Astrocyte of the hippocampus (primary cell): ENCODE results near the gene MPZL2.
A peak's percentile ranks its signal among the peaks of the same experiment; 100 is the strongest.

ENCODE experiments used
- DNase-seq: peaks from one replicate; pipeline ENCODE4 v3.0.0; 2011; ENCODE audit warnings: low read depth, low spot score

MPZL2 gene

DNA sequence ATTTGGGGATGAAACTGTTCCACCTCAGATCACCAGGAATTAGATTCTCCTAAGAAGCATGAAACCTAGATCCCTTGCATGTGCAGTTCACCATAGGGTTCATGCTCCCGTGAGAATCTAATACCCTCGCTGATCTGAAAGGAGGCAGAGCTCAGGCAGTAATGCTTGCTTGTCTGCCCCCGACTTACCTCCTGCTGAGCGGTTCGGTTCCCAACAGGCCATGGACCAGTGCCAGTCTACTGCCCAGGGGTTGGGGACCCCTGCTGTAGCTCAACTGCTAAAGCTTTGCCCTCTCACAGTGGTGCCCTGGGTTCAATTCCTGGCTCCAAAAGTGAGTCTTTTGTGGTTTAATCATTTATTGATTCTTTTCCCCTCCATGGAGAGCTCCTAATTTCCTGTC lies 42.7 kb downstream of the MPZL2 start:
- no peak for DNase-seq

DNA sequence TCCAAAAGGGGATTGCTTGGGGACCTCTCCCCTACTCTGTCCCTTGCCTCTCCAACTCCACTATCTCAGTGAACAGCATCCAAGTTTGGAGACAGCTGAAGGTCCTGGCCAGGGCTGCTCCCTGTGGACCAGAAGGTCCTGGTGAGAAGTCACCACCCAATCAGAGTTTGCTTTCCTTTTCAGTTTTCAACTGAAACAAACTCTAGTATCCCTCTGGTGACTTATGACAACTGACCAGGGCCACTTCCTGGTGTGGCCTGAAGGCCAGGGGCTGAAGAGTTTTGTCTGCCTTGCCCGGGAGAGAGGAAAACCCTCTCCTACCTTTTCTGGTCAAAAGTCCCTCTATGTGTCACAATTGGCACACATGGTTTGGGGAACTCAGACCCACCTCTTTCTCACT lies 44.4 kb downstream of the MPZL2 start:
- DNase-seq = no peak

DNA sequence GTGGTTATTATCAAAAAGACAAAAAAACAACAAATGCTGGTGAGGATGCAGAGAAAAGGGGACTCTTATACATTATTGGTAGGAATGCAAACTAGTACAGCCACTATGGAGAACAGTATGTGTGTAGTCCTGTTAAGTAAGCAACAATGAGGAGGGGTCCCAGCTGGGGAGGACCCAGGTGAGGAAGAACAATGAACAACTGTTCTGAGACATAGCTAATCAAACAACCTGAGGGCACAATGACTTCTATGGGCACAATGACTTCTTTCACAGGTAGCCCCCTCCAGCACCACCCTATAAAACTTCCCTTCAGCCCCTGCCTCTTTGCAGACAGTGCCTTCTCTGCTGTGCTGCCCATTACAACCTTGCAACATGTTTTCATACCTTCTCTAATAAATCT lies 44.9 kb downstream of the MPZL2 start:
- DNase-seq = no peak

DNA sequence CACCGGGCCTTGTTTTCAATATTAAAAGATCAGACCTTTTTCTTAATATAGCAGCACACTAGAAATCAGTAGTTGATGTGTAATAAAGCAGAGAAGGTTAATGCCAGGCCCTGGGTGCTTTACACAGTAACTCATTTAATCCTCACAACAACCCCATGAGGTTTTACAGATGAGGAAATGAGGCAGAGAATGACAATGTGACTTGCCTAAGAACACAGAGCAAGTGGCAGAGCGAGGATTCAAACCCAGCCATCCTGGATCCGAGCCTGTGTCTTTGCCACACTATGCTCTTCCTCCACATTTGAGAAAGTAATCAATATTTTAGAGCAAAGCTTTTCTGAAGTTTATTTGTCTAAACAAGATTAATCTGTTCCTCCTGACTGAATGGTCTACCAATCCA lies 46.5 kb downstream of the MPZL2 start:
- DNase-seq = no peak

DNA sequence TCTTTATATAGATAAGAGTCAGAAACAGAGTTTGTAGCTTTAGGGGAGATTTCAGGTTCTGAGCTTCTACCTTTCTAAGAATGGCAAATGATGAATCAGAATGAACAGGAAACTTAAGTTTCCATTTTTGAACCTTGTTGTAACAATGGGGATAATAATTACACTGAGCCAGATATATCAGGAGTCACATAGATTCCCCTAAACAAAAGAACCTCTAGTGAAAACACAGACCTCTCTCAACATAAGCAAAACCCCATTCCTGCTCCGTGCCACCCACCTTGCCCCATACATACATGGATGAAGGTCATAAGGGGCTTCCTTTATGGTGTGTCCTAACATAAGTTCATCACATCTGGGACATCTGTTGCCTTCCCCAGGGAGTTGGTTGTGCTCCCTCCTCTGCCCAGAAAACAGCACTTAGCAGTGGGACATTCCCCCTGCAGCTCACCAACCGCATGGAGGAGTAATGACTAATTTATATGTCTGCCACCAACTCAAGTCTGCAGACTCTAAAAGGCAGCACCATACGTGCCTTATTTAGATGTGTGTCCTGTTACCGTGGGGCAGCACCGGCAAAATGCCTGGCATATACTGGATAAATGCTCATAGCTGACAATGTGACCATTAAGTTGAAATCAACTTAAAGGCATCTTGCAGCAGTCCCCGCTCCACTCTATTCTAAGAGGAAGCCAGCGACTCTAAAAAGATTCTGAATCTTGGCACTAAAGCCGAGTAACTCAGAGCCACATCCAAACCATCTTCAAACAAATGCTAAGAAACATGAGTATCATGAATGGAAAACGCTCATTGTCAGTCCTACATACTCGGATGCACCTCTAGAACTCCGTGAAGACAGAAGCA lies 47.2 kb downstream of the MPZL2 start:
- no peak for DNase-seq

DNA sequence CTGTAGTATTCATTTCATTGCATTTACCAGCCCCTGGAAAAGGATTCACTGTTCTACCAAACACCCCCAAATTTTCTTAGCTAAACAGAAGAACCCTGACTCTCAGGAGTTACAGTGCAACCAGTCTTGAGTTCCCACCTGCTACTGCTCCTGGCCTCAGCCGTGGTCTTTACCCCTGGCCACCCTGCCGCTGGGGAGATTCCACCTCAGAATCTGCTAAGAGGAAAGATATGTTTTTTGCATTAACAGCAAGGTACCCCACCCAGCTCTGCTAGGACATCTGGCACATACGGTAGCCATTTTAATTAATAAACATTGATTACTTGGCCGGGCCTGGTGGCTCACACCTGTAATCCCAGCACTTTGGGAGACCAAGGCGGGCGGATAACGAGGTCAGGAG lies 48.3 kb downstream of the MPZL2 start:
- DNase-seq = no peak

DNA sequence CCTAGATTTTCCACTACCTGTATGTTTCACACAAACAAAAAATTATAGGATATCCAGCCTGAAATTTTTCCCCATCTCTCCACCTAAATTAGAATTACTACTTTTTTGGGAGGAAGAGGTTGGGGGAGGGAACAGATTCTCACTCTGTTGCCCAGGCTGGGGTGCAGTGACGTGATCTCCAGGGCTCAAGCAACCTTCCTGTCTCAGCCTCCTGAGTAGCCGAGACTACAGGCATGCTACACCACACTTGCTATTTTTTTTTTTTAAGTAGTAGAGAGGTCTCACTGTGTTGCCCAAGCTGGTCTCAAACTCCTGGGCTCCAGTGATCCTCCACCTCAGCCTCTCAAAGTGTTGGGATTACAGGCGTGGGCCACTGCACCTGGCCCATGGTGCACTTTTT lies 48.8 kb downstream of the MPZL2 start:
- DNase-seq = no peak

DNA sequence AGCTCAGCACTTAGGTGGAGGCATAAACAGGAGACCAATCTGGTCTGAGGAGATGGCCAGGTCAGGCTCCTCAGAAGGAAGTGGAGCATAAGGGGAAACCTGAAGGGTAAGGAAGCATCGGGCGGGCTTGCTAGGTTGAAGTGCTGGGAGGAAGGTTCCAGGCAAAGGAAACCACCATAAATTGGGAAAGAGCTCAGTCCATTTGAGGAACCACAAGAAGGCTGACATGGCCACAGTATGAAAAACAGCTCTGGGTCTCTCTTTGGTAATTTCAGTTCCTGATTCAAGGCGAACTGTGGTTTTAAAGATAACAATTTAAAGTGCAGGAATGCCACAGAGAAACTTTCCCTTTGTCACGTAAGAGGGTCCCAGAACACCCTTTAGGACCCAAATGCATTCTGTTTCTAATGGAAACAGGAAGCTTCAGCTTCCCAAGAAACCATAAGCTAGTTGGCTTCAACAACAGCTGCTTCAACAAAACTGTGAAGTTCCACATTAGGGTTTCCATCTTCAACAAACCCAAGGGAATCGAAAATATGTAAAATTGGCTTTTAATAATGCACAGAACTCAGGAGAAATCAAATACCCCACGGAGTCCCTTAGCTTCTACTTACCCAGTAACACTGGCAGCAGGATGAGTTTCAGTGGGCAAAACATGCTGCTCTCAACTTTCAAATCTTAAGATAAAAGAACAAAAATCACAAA lies 49.7 kb downstream of the MPZL2 start:
- no peak for DNase-seq

DNA sequence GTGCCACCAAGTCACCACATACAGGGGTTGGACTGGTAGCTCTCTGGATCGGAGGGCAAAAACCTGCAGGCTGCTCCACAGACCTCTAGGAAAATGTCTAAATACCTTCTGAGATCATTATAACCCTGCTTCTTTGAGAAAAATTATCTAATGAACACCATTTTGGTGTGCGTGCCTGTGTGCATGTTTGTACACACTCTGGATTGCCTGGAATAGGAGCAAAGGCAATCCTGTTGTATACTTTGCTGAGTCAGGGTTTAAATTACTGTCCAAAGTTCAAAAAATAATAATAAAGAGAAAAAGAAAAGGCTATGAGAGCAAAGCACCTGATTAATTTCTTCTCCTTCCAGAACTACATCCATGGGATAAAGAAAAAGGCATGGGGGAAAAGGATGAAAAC lies 50.3 kb downstream of the MPZL2 start:
- DNase-seq = no peak

DNA sequence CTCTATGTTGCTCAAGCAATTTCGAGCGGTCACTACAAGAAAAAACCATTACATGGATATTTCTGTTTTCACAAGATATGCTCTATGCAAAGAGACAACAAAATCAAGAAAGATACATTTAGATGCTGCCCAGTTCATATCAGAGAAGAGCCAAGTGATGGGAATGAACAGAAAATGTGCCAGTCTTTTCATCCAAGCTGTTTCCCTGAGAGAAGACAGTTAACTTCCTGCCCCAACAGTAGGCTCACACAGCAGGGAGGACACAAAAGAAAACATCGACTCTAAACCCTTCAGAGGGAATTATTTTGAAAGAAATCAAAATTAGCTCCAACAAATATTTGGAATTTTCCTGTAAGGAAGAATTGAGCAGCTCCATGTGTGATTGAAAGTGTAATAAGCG lies 50.9 kb downstream of the MPZL2 start:
- no peak for DNase-seq

DNA sequence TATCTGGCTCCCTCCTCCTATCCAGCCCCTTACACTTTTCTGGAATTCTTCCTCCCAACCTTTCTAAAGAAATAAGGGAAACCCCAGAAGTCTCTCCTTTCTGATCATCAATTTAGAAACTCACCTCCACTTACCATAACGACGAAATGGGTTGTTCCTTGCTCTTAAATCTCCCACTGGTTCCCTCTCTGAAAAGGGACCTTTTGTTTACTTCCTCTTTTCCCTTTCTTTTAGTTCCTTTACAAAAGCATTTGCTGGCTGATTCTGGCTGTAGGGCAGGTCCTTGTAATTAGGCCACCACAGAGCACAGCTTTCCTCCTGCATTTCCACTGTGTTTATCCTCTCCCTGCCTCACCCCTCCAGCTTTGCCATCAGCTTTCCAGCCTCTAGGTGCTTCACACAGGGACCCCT lies 51.3 kb downstream of the MPZL2 start:
- DNase-seq = no peak

DNA sequence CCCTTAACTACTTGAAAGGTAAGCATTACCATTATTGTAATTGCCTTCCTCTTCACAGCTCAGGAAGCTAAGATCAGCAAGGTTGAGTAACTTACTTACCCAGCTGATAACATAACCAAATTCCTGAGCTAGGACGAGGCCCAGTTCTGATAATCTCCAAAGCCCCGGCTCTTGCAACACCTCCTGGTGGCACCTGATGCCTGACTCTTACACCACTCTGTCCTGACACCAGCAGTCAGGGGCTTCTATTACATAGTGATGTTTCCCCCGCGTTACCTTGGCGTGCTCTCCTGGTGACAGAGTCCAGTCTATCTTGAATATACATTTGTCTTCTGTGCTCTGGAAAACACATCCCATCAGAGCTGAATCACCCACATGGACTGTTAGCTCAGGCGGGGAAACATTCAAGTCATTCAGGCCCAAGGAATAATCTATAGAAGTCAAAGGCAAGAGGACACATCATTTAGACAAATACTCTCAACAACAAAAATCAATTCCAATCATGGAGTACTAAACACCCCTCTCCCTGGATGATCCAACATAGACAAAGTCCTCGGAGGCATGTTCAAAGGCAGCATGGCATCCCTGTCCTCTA lies 51.9 kb downstream of the MPZL2 start:
- DNase-seq = no peak

DNA sequence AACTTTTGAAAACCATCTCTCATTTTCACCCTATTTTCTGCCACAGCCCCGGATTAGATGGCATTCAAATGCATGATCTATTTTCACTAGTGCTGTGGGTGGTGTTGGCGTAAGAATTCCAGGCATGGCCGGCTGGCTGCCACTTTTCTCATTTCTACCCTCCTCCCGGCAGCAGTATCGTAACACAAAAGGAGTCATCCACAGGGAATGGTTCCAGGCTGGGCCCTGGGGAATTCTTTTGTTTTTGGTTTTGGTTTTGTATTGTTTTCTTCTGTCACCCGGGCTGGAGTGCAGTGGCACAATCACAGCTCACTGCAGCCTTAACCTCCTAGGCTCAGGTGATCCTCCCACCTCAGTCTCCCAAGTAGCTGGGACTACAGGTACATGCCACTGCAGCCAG lies 53.1 kb downstream of the MPZL2 start:
- peak; percentile 49 for DNase-seq

DNA sequence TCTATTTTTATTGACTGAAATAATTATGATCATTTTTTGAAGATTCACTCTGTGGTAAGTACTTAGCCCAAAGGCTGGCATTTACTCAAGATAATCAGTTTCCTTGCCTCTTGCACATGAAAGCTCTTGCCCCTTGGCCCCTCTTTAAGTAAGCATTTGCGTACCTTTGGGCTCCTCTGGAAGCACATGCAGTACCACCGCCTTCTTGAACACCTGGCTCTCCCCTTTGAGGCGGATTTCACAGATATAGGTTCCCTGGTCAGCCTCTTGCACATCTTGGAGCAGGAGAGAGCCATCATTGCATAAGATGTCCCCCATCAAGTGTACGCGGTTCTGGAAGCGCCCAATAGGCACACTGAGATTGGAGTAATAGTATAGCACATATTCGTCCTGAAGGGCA lies 53.8 kb downstream of the MPZL2 start:
- no peak for DNase-seq

DNA sequence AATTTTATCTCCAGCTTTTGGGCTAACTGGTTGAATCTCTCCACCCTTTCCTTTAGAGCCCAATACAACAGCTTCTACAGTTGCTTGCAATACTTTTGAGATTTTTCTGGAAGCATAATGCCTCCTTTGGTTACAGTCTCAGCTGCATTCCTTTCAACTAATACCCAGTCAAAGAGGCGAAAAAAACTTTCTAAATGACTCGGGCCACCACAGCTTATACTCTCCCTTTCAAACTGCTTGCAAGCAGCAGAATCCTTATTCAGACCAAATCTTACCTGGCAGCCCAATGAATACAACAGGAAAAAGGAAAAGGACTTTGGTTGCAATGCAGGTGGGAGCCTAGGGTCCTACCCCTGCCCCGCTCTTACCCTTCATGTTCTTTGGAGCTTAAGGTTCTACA lies 55.1 kb downstream of the MPZL2 start:
- DNase-seq = no peak

DNA sequence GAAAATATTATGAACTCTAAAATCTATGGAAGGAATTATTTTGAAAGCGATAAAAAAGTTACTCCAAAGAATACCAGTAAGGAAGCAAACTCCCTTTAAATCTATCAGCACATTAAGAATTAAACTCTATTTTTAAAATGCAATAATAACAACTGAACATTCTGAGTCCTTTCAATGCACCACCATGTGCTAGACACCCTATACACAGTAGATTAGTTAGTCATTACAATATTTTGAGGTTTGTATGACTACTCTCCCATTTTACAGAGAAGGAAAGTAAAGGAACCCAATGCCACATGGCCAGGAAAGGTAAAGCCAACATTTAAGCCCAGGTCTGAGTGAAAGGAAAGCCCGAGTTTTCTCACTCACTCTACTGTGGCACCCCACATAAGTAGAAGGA lies 57.0 kb downstream of the MPZL2 start:
- no peak for DNase-seq

DNA sequence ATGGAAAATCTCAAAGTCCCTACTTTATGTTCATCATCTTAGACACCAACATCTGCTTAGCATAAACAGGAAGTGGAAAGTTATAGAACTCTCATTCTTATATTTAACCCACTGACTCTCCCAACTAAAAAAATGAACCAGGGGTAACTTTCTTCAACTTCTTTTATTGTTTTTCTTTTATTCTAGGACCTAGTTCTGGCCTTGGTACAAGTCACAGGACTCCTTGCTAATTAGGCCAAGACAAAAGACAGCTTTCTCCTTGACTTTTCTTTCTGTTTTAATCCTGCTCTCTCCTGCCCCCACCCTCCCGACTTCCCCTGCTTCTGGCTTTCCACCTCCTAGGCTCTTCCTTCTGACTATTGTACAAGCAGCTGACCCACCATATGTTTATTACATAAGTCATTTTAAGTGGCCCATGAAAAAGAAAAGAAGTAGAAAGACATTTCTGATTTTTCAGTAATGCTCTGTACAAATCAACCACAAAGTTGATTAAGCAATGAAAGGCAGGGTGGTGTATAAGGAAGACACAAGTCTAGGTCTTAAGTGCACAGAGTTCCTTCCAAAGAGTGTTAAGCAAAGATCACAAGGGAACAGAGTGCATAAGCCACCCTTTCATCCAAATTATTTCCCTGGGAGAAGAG lies 57.6 kb downstream of the MPZL2 start:
- DNase-seq = no peak

DNA sequence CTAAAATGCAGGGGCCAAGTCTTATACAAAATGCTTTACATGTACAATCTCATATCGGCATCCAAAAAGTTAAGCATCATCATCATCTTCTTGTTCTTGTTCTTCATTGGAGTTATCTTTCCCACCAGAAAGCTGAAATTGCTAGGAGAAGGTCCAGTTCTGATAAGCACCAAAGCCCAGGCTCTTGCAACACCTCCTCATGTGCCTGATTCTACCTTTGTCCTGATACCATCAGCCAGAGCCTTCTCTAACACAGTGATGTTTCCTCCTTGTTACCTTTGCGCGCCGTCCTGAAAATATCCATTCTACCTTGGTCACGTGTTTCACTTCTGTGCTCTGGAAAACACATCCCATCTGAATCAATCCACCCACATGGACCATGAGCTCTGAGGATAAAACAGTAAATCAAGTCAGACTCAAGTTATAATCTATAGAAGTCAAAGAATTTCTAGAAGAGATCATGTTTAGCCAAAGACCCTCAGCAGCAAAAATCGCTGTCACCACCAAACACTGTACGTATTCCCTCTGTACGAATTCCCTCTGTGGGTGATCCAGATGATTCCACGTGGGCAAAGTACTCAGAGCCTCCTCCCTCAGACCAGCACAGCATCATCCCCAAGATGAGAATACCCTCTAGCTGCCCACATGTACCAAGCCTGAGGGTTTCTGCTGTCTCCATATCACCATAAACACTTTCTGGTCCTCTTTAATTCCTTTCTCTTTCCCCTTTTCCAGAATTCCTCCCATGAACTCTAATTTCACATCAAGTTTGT lies 58.3 kb downstream of the MPZL2 start:
- no peak for DNase-seq
